ENCODE measurements around the gene NHS.

DNA sequence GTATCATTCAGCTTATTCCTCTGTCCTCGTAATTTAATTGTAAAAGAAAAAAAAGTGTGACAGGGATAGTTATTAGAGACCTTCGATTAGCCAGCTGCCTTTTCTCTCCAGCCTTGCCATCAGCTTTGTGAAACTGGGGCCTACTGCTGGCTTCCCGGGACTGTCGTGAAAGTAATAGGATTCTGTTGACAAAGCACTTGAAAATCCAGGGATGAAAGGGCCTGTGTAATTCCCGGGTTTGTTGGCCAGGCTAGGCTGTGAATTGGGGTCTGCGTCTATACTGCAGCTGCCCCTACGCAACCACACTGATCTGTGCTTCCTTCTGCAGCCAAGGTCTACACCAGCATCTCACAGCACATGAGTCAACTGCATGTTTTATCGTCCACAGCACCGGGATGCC is 241.9 kb downstream of the NHS start:
- TF ChIP-seq, protein P1, sequence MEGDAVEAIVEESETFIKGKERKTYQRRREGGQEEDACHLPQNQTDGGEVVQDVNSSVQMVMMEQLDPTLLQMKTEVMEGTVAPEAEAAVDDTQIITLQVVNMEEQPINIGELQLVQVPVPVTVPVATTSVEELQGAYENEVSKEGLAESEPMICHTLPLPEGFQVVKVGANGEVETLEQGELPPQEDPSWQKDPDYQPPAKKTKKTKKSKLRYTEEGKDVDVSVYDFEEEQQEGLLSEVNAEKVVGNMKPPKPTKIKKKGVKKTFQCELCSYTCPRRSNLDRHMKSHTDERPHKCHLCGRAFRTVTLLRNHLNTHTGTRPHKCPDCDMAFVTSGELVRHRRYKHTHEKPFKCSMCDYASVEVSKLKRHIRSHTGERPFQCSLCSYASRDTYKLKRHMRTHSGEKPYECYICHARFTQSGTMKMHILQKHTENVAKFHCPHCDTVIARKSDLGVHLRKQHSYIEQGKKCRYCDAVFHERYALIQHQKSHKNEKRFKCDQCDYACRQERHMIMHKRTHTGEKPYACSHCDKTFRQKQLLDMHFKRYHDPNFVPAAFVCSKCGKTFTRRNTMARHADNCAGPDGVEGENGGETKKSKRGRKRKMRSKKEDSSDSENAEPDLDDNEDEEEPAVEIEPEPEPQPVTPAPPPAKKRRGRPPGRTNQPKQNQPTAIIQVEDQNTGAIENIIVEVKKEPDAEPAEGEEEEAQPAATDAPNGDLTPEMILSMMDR (IDR thresholded peaks at IDR 0.05; ENCODE audit: low read length): no peak
- no peak for TF ChIP-seq EZH2 (IDR thresholded peaks at IDR 0.05; ENCODE audit: borderline replicate concordance, low read length)

Measured in OCI-LY1 (cell line).